Measurements from ENCODE around the gene E2F1.

DNA sequence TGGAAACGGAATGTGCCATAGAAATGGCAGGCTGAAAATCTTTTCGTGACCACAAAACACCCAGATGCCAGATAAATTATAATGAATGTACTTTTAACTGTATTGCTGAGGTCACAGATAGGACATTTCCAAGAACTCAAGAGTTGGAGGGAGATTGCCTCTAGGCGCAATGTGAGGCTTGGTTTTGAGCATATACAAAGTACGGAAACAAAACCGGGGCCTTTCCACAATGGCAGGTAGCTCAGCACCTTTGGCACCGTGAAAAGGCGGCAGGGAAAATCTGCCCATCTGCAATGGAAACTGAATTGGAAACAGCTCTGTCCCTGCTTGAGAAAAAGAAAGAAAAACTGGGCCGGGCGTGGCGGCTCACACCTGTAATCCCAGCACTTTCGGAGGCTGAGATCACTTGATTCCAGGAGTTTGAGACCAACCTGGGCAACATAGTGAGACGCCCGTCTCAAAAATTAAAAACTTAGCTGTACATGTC lies 34.6 kb downstream of the E2F1 start:
- TF ChIP-seq CTCF (IDR thresholded peaks at IDR 0.05) = no peak
- no peak for TF ChIP-seq POLR2A (IDR thresholded peaks at IDR 0.05)

Data from esophagus squamous epithelium (tissue), 4 donors.